ENCODE measurements around the gene CHL1.

Gene CHL1

DNA sequence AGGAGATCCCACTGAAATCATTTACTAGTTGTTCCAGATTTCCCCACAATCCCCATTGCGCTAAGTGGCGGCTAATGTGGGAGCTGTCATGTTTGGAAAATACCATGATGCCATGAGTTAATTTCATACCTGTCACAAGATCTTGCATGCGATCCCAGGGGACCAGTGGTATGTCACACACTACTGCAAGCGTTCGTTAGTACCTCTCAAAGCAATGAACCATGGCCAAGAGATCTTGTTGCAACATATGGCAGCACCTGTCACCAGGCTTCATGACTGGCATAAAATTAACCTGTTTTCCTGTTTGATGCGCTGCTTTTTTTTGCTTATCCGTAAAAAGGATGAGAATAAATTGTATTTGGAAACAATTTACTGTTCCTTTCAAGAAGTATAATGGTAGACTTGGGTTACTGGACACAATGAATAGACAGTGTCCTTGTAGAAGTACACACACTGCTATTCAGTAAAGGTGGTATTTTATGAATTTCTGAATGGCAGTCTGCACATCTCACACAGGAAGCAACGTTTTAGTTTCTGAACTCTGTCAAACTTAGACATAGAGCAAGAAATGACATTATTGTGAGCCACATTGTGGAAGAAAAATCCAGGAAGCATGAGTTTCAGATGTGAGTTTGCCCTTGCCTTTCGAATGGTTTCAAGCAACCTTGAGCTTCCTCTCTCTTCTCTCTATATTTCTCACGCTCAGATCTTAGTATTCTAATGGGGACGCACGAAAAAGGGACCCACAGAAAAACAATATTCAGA, 81.9 kb downstream of the CHL1 start:
- no peak for DNase-seq (ENCODE audit: low read depth)
- H3K4me3 ChIP-seq (ENCODE audit: low read depth, low read length): no peak overlapping the region
- TF ChIP-seq, protein P1, sequence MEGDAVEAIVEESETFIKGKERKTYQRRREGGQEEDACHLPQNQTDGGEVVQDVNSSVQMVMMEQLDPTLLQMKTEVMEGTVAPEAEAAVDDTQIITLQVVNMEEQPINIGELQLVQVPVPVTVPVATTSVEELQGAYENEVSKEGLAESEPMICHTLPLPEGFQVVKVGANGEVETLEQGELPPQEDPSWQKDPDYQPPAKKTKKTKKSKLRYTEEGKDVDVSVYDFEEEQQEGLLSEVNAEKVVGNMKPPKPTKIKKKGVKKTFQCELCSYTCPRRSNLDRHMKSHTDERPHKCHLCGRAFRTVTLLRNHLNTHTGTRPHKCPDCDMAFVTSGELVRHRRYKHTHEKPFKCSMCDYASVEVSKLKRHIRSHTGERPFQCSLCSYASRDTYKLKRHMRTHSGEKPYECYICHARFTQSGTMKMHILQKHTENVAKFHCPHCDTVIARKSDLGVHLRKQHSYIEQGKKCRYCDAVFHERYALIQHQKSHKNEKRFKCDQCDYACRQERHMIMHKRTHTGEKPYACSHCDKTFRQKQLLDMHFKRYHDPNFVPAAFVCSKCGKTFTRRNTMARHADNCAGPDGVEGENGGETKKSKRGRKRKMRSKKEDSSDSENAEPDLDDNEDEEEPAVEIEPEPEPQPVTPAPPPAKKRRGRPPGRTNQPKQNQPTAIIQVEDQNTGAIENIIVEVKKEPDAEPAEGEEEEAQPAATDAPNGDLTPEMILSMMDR (conservative IDR thresholded peaks at IDR 0.05; ENCODE audit: low read depth, low read length): no peak

DNA sequence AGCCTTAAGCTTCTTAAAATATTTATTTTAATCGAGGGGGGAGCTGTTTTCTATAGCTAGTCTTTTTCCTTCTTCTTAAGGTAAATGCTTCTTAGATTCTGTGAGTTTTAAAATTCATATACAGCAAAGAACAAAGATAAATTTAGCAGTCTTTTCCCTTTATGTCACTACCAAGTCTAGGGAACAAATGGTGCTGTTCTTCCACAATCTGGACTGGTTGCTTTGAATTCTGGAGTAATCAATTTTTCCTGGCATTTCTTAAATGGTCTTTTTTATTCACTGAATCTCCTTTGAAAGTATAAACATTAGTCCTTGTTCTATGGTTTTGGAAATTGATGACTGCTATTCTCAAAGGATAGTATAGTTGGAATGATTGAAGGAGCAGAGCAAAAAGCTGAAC, 82.8 kb downstream of the CHL1 start:
- TF ChIP-seq, protein P1 (conservative IDR thresholded peaks at IDR 0.05; ENCODE audit: low read depth, low read length): no peak
- no peak overlapping the region for H3K4me3 ChIP-seq (ENCODE audit: low read depth, low read length)
- DNase-seq (ENCODE audit: low read depth): no peak

DNA sequence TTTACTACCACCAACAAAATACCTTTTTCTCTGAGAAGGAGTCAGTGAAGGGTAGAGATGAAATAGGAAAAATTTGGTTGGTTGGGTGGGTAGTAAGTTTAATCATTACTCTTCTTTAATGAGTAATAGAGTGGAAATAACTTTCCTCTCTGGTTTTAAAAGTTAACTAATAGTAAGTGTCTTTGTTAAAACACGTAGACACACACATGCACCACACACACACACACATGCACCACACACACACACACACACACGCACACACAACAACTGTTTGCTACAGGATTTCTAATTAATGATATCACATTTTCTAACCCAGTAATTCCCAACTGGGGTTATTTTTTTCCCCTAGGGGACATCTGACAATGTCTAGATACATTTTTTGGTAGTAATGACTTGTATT, 84.1 kb downstream of the CHL1 start:
- no peak for DNase-seq (ENCODE audit: low read depth)
- H3K4me3 ChIP-seq (ENCODE audit: low read depth, low read length): no peak overlapping the region
- TF ChIP-seq, protein P1 (conservative IDR thresholded peaks at IDR 0.05; ENCODE audit: low read depth, low read length): no peak

DNA sequence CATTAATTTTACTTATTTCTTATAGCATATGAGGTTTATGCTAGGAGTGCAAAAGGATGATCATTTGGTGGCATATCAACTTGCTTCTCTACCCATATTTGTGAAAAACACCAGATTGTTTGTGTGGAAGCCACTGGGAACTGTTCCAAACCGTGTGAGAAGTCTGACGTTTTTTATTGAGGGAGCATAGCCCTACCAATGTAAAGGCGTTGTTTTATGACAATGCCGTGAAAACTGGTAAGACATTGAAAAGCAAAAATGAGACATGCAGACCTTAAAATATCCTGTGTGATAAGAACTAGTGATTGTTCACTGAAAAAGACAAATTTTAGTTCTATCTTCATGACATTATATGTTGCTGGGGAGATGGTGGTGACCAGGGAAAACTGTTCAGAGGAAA, 87.8 kb downstream of the CHL1 start:
- TF ChIP-seq, protein P1 (conservative IDR thresholded peaks at IDR 0.05; ENCODE audit: low read depth, low read length): no peak
- no peak overlapping the region for H3K4me3 ChIP-seq (ENCODE audit: low read depth, low read length)
- no peak for DNase-seq (ENCODE audit: low read depth)

DNA sequence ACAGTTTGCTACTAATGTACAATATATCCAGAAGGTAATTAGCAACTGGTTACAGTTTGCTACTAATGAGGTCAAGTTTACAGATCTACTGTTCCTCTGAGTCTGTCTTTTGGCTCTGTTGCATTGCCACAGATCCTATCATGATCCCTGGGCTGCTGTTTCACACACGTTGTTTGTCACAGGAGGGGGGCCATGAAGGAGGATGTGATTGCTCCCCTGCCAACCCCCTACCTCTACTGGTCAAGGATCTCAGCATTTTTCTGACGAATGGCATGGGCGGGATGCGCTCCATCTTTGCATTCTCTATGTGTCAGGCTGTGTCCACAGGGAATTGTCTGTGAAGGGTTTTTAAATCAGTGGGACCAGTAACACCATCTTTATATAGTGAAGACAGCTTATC, 91.9 kb downstream of the CHL1 start:
- H3K4me3 ChIP-seq (ENCODE audit: low read depth, low read length): no peak overlapping the region
- no peak for DNase-seq (ENCODE audit: low read depth)
- TF ChIP-seq, protein P1 (conservative IDR thresholded peaks at IDR 0.05; ENCODE audit: low read depth, low read length): no peak

DNA sequence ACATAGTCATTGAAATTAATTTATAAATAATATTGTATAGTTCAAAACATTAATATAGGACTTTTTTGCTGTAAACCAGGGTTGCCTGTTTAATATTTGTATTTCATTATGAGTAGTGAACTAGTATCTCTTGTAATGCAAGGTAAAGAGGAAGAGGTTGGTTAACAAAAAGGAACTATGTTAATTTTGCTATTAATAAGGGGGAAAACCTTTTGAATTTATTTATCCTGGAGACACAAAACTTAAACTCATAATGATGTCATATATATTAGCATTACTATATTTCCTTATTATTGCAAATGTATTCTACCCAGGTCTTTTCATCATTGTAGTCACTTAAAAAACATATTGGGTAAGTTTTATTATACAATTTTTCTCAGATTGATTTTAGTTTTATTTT, 94.5 kb downstream of the CHL1 start:
- H3K4me3 ChIP-seq (ENCODE audit: low read depth, low read length): no peak overlapping the region
- DNase-seq (ENCODE audit: low read depth): no peak
- TF ChIP-seq, protein P1 (conservative IDR thresholded peaks at IDR 0.05; ENCODE audit: low read depth, low read length): no peak

Measured in choroid plexus epithelial cell (primary cell).